Fibroblast of villous mesenchyme (primary cell): ENCODE results near the gene RBM10. TPM values are rescaled to one million over a fixed set of nuclear protein-coding genes. Genes with fewer than 3 reads are reported as not detected.
"Not testable (repeated sequence)": the region's sequence is repeated elsewhere in the genome, so short reads cannot be mapped to it uniquely, and the experiment has no call there.

ENCODE experiments used
- DNase-seq: peaks from one replicate; pipeline ENCODE4 v3.0.0-alpha.2; 2010; ENCODE audit warnings: low read depth
- H3K4me3 ChIP-seq: 2 replicates; pipeline ENCODE4 v1.5.1; 2011; ENCODE audit warnings: low read depth, mild to moderate bottlenecking, low read length
- total RNA-seq: library from RNA; depleted of rRNA; stranded (reverse); fragments of >200 nt; gene quantifications from 2 replicates; pipeline ENCODE4 v1.2.3, GENCODE V29; 2012
- TF ChIP-seq, protein P1 (sequence below): IDR thresholded peaks from 2 replicates; pipeline ENCODE4 v1.5.1; 2012; ENCODE audit warnings: low read depth, mild to moderate bottlenecking, low read length; ENCODE audit not compliant: insufficient read depth

RBM10 gene
- total RNA-seq, 1 donor, result 49.2 TPM

DNA sequence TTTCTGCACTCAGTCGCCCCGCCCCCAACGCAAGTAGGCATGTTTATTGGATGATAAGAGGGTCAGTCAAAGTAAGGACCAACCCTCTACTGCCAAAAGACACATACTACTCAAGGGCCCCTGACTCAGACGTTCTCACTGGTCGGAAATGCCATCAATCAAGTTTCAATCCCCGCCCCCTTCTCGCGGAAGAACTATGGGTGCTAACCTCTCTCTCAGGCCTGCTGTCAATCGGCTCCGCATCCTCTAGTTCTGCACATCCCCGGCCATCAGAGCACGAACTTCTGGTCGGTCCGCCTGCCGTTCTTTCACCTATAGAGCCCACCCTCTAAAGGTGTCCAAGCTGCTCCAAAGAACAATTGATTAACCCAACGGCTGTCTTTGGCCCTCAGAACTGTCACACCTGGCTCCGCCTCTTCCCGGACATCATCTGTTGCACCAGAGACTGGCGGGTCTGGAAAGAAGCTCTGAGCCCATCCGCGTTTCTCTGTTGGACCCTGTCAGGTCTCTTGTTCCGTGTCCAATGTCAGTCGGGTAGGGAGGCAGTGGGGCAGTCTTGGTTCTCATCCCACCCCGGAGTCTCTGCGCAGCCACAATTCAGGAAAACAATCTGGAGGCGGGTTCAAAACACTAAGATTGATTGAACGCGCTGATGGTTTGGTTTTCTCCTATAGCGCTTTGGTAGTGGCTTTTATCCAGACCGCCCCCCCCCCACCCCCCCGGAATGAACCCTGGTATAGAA, 15.7 kb upstream of the RBM10 start:
- peak overlapping the region; percentile 72 for H3K4me3 ChIP-seq
- peak; percentile 97 for DNase-seq
- TF ChIP-seq, protein P1, sequence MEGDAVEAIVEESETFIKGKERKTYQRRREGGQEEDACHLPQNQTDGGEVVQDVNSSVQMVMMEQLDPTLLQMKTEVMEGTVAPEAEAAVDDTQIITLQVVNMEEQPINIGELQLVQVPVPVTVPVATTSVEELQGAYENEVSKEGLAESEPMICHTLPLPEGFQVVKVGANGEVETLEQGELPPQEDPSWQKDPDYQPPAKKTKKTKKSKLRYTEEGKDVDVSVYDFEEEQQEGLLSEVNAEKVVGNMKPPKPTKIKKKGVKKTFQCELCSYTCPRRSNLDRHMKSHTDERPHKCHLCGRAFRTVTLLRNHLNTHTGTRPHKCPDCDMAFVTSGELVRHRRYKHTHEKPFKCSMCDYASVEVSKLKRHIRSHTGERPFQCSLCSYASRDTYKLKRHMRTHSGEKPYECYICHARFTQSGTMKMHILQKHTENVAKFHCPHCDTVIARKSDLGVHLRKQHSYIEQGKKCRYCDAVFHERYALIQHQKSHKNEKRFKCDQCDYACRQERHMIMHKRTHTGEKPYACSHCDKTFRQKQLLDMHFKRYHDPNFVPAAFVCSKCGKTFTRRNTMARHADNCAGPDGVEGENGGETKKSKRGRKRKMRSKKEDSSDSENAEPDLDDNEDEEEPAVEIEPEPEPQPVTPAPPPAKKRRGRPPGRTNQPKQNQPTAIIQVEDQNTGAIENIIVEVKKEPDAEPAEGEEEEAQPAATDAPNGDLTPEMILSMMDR, result no peak

DNA sequence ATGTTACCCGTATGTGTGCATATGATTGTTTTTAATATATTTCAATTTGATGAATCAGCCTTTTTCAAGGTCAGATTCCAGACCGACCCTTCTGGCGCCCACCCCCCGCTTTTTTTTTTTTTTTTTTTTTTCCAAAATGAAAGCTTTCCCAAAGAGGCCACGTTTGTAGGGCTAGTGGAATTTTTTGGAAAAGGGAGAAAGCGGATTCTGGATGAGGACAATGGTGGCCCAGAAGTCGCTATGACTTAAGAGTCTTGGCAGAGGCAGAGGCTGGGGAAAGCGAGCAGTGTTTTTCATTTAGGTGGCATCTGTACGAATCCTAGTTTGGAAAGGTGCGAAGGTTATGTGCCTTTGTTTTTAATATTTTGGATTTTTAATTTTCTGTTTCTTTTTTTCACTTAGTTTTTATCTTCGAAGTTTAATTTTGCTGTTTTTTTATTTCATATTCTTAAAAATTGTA, 15.1 kb upstream of the RBM10 start:
- peak overlapping the region; percentile 72 for H3K4me3 ChIP-seq
- DNase-seq, result peak; percentile 9
- TF ChIP-seq, protein P1, result no peak

DNA sequence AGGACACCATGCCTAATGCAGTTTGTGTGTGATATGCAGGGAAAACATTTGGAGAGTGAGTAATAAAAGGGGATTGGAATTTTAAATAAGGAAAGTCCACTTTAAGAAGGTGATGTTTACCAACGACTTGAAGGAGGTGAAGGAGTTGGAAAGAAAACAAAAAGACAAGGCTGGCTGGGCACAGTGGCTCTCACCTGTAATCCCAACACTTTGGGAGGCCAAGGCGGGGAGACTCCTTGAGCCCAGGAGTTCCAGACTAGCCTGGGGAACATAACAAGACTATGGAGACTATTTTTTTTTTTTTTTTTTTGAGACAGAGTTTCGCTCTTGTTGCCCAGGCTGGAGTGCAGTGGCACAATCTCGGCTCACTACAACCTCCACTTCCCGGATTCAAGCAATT, 11.5 kb upstream of the RBM10 start:
- TF ChIP-seq, protein P1, result no peak
- no peak for DNase-seq
- H3K4me3 ChIP-seq, result no peak overlapping the region

DNA sequence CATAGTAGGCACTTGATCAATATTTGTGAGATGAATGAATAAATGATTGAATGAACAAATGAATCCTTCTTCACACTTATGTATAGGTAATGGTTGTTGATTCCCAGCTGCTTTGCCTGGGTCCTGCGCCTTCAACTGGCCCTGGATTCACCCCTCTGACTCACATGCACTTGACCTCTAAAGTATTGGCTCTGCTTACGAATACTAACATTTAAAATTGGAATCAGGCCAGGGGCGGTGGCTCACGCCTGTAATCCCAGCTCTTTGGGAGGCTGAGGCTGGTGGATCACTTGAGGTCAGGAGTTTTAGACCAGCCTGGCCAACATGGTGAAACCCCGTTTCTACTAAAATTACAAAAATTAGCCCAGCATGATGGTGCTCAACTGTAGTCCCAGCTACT, 9.4 kb upstream of the RBM10 start:
- peak; percentile 74 for DNase-seq

DNA sequence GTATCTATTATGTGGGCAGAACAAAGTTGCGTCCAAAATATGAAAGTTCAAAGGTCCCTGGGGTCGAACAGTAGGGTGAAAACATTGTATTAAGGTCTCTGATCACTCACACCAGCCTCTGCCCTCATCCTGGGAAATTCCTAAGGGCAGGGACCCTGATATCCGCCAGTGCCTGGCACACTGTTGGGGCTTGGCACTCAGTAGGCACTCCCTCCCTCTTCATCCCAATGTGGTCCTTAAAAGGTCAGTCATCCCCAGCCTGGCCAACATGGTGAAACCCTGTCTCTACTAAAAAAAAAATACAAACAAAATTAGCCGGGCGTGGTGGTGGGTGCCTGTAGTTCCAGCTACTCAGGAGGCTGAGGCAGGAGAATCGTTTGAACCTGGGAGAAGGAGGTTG, 6.8 kb upstream of the RBM10 start:
- no peak overlapping the region for H3K4me3 ChIP-seq
- no peak for DNase-seq
- TF ChIP-seq, protein P1, result no peak

More for the DNA sequence above, 9.4 kb upstream of the RBM10 start:
- not testable (repeated sequence) for H3K4me3 ChIP-seq

DNA sequence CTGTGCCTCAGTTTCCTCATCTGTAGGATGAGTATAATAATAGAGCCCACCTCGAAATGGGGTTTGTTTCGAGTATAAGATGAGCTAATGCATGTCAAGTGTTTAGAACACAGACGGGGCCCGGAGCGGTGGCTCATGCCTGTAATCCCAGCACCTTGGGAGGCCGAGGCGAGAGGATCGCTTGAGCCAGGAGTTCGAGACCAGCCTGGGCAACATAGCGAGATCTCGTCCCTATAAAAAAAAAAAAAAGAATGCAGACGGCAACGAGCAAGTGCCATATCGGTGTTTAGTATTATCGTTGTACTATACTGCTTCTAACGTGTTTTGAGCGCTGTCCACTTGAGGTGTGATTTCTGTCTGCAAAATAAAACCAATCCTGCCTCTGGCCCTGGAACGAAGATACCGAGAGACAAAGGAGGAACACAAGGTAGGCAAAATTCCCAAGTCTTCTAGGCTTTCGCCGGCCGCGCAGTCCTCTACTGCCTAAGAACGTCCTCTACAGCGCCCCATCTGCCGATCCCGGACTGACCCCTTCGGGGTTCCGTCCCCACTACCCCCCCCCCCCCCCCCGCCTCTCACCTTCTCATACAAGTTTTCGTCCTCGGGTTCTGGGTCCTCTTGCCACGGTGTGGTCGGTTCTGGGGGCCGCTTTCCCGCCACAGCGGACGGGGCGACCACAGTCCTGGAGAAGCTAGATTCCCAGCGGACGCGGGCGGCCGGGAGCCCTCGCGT, 961 bp upstream of the RBM10 start:
- peak overlapping the region; percentile 81 for H3K4me3 ChIP-seq
- peak; percentile 53 for DNase-seq
- TF ChIP-seq, protein P1, result no peak

DNA sequence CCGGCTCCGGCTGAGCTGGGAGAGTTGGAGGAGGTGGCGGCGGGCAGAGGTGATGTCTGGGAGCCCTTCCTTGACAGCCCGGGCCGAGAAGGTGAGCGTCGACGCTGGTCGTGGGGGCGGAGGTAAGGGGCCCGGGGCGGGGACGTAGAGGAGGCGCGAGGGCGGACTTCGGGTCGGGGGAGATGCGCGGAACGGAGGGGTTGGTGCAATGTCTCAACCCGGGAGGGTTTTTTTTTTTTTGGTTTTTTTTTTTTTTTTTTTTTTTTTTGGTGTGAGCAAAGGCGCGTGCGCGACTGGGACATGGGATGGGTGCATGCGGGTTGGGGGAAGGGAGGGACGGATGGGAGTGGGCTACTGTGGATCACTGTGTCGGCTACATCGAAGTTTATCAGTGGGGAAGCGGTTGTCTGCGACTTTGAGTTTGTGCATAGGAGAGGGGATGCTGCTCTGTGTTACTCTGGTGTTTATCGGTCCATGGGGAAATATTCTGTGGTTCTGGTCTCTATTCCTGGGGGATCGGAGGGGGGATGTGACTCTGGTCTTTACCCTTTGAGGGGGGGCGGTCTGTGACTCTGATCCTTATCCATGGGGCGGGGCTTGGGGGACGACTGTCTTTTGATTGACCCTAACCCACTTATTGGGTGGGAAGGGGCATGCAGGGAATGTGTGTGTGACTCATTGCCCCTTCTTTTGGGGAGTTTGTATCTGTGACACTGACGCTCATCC, 537 bp downstream of the RBM10 start:
- H3K4me3 ChIP-seq, result peak overlapping the region; percentile 81
- TF ChIP-seq, protein P1, result no peak
- no peak for DNase-seq
